Ovary (tissue), 3 donors: Measurements from ENCODE around the gene P4HTM.

Source experiments
- EP300 ChIP-seq: sonication (generic); formaldehyde crosslinking; IDR thresholded peaks from one replicate; pipeline ENCODE4 v1.6.1; 2017; ENCODE audit warnings: antibody characterized with exemption
- POLR2A ChIP-seq: fragments of 450-650 bp; IDR thresholded peaks from one replicate; pipeline ENCODE4 v1.6.1; 2017; ENCODE audit warnings: antibody characterized with exemption, mild to moderate bottlenecking, moderate library complexity
- TF ChIP-seq, protein P1 (sequence below), 3 donors: fragments of 450-650 bp in 2 of 3; fragments of 200-600 bp in 1 of 3; IDR thresholded peaks; one replicate each; pipeline versions ENCODE4 v1.5.1 to v1.8.0; 2016 to 2022; ENCODE audit warnings: antibody characterized with exemption in 3 of 3, mild to moderate bottlenecking in 1 of 3
- donor health status: DM: no; HTN: no; CAD: no.

GRCh38 chr3:48980295-48980694, 9.7 kb upstream of the P4HTM start:
- no peak for TF ChIP-seq EP300
- TF ChIP-seq, protein P1, sequence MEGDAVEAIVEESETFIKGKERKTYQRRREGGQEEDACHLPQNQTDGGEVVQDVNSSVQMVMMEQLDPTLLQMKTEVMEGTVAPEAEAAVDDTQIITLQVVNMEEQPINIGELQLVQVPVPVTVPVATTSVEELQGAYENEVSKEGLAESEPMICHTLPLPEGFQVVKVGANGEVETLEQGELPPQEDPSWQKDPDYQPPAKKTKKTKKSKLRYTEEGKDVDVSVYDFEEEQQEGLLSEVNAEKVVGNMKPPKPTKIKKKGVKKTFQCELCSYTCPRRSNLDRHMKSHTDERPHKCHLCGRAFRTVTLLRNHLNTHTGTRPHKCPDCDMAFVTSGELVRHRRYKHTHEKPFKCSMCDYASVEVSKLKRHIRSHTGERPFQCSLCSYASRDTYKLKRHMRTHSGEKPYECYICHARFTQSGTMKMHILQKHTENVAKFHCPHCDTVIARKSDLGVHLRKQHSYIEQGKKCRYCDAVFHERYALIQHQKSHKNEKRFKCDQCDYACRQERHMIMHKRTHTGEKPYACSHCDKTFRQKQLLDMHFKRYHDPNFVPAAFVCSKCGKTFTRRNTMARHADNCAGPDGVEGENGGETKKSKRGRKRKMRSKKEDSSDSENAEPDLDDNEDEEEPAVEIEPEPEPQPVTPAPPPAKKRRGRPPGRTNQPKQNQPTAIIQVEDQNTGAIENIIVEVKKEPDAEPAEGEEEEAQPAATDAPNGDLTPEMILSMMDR (IDR thresholded peaks at IDR 0.05), result no peak
- TF ChIP-seq POLR2A, result no peak
